HCT116 (cell line): ENCODE data around the gene HTR3E. TPM values are rescaled to one million over a fixed set of nuclear protein-coding genes. Genes with fewer than 3 reads are reported as not detected.

Experiments
- ATAC-seq: fragments of 200-7000 bp; cut with Tn5 transposase; 2 replicates; pipeline ENCODE4 v1.9.1; 2020; ENCODE audit warnings: mild to moderate bottlenecking, moderate library complexity
- BruUV-seq: library from RNA; stranded (reverse); fragments of 400-500 nt; replicated peaks from 2 replicates; lab custom pipeline; 2021; lab: Mats Ljungman, UMichigan
- CTCF ChIA-PET: fragments of 300-600 bp; sonication (Branson Sonifier 250); formaldehyde crosslinking; loops from one replicate; lab custom pipeline; 2021; ENCODE audit warnings: antibody characterized with exemption; lab: Charles Lee
- POLR2A ChIA-PET: fragments of 300-600, 350-600 bp; sonication (Branson Sonifier 250); formaldehyde crosslinking; loops from one replicate; lab custom pipeline; 2021; ENCODE audit warnings: antibody characterized with exemption; lab: Charles Lee
- RAD21 ChIA-PET, 2 experiments: fragments of 300-600 bp; sonication (Branson Sonifier 250); formaldehyde crosslinking; loops; one replicate each; lab custom pipeline; 2023; ENCODE audit warnings: low total read pairs in 2 of 2; ENCODE audit not compliant: uncharacterized antibody in 2 of 2, unreplicated experiment in 2 of 2, low non-redundant PET in 1 of 2; lab: Charles Lee
- DNase-seq: peaks from one replicate; pipeline ENCODE4 v3.0.0-alpha.2; 2010; ENCODE audit warnings: low read depth, low spot score
- H2AFZ ChIP-seq: fragments of 200-600 bp; shearing (Covaris generic), sonication (generic); 2 replicates; pipeline ENCODE4 v1.6.1; 2017; ENCODE audit warnings: low read depth, mixed run types, mixed read lengths, antibody characterized with exemption, low read length; ENCODE audit not compliant: poor library complexity, severe bottlenecking
- H3K27ac ChIP-seq: 2 replicates; pipeline ENCODE4 v1.5.1; 2012; ENCODE audit warnings: low read depth, low read length
- H3K27me3 ChIP-seq: fragments of 200-600 bp; sonication (generic); 2 replicates; pipeline ENCODE4 v1.6.1; 2016; ENCODE audit warnings: mixed run types, low read length, mixed read lengths; ENCODE audit not compliant: insufficient read depth
- H3K36me3 ChIP-seq, 2 experiments: fragments of 200-500 bp in 1 of 2; fragments of 200-600 bp in 1 of 2; sonication (Bioruptor generic) in 1 of 2; sonication (generic) in 1 of 2; 2 replicates each; pipeline versions ENCODE4 v1.5.1 to v1.6.1; 2014 to 2016; ENCODE audit warnings: low read length in 2 of 2, inconsistent platforms in 1 of 2, mixed read lengths in 1 of 2, mixed run types in 1 of 2; ENCODE audit not compliant: insufficient read depth in 2 of 2, control insufficient read depth in 1 of 2
- H3K4me1 ChIP-seq, 2 experiments: fragments of 200-600 bp in 1 of 2; sonication (generic) in 1 of 2; 2 replicates each; pipeline versions ENCODE4 v1.5.1 to v1.6.1; 2012 to 2017; ENCODE audit warnings: low read length in 2 of 2, inconsistent platforms in 1 of 2, mild to moderate bottlenecking in 1 of 2, mixed read lengths in 1 of 2, mixed run types in 1 of 2, moderate library complexity in 1 of 2; ENCODE audit not compliant: insufficient read depth in 2 of 2, control insufficient read depth in 1 of 2
- H3K4me2 ChIP-seq: fragments of 200-600 bp; sonication (generic); 2 replicates; pipeline ENCODE4 v1.6.1; 2017; ENCODE audit warnings: mixed run types, low read length, mixed read lengths
- H3K4me3 ChIP-seq, 2 experiments: fragments of 200-600 bp in 1 of 2; sonication (generic) in 1 of 2; replicated peaks in 1 of 2; 2 replicates each; pipeline ENCODE4 v1.5.1; 2011 to 2016; ENCODE audit warnings: low read length in 2 of 2, control low read depth in 1 of 2, low read depth in 1 of 2, mild to moderate bottlenecking in 1 of 2, mixed read lengths in 1 of 2, mixed run types in 1 of 2
- H3K79me2 ChIP-seq: fragments of 200-600 bp; sonication (generic); 2 replicates; pipeline ENCODE4 v1.6.1; 2017; ENCODE audit warnings: mild to moderate bottlenecking, mixed run types, low read length, moderate library complexity, mixed read lengths; ENCODE audit not compliant: insufficient read depth
- H3K9ac ChIP-seq: fragments of 200-600 bp; sonication (generic); 2 replicates; pipeline ENCODE4 v1.6.1; 2016; ENCODE audit warnings: low read length, mixed read lengths
- H3K9me2 ChIP-seq: fragments of 200-600 bp; sonication (generic), shearing (Covaris generic); 2 replicates; pipeline ENCODE4 v1.6.1; 2017; ENCODE audit warnings: mixed run types, mild to moderate bottlenecking, moderate library complexity; ENCODE audit not compliant: insufficient read depth
- H3K9me3 ChIP-seq, 2 experiments: fragments of 200-500 bp in 1 of 2; fragments of 200-600 bp in 1 of 2; sonication (Bioruptor generic) in 1 of 2; sonication (generic) in 1 of 2; 2 replicates each; pipeline ENCODE4 v1.6.1; 2014 to 2017; ENCODE audit warnings: low read length in 2 of 2, mixed read lengths in 2 of 2, inconsistent platforms in 1 of 2, low read depth in 1 of 2, mild to moderate bottlenecking in 1 of 2, mixed run types in 1 of 2, moderate library complexity in 1 of 2; ENCODE audit not compliant: control insufficient read depth in 1 of 2, insufficient read depth in 1 of 2
- H4K20me1 ChIP-seq: fragments of 200-600 bp; sonication (generic), shearing (Covaris generic); 2 replicates; pipeline ENCODE4 v1.6.1; 2017; ENCODE audit warnings: mixed run types, mild to moderate bottlenecking, moderate library complexity; ENCODE audit not compliant: insufficient read depth
- CBX3 ChIP-seq: IDR thresholded peaks from 2 replicates; pipeline ENCODE4 v1.6.1; 2012; ENCODE audit warnings: low read depth
- EGR1 ChIP-seq: IDR thresholded peaks from 2 replicates; pipeline ENCODE4 v1.6.1; 2012; ENCODE audit warnings: low read depth
- EZH2phosphoT487 ChIP-seq: fragments of 200-600 bp; IDR thresholded peaks from 2 replicates; pipeline ENCODE4 v1.6.1; 2018; ENCODE audit warnings: antibody characterized with exemption, borderline replicate concordance
- FOSL1 ChIP-seq: IDR thresholded peaks from 2 replicates; pipeline ENCODE4 v1.6.1; 2012; ENCODE audit warnings: low read depth
- RAD21 ChIP-seq: IDR thresholded peaks from 2 replicates; pipeline ENCODE4 v1.6.1; 2012; ENCODE audit warnings: low read depth, mild to moderate bottlenecking
- REST ChIP-seq: IDR thresholded peaks from 2 replicates; pipeline ENCODE4 v1.6.1; 2012; ENCODE audit warnings: low read depth
- SIN3A ChIP-seq: IDR thresholded peaks from 2 replicates; pipeline ENCODE4 v1.6.1; 2012; ENCODE audit warnings: low read depth
- SP1 ChIP-seq: IDR thresholded peaks from 2 replicates; pipeline ENCODE4 v1.6.1; 2012; ENCODE audit warnings: low read depth
- YY1 ChIP-seq: IDR thresholded peaks from 2 replicates; pipeline ENCODE4 v1.6.1; 2011; ENCODE audit warnings: low read length, low read depth, moderate library complexity, mild to moderate bottlenecking; ENCODE audit not compliant: insufficient replicate concordance; ENCODE audit errors: extremely low read depth
- ZBTB33 ChIP-seq: IDR thresholded peaks from 2 replicates; pipeline ENCODE4 v1.6.1; 2011; ENCODE audit warnings: mild to moderate bottlenecking, low read length, moderate library complexity; ENCODE audit not compliant: insufficient replicate concordance; ENCODE audit errors: extremely low read depth
- ZNF274 ChIP-seq: fragments of 200-500 bp; sonication (Bioruptor generic); IDR thresholded peaks from 2 replicates; pipeline ENCODE4 v1.6.1; 2014; ENCODE audit warnings: mild to moderate bottlenecking, low read depth, low read length, inconsistent platforms
- intact Hi-C: fragments of 100-400 bp; cut with micrococcal nuclease; formaldehyde crosslinking; loops from 2 replicates; pipeline ENCODE4 v1.10.0; 2022
- total RNA-seq: library from RNA; stranded (reverse); gene quantifications from one replicate; pipeline ENCODE4 v1.2.1, GENCODE V29; 2021; ENCODE audit not compliant: unreplicated experiment

Gene HTR3E
- total RNA-seq, 1 experiment from 2014 or later = not detected

- Histone ChIP-seq H3K79me2 (no peaks in the 10 kb centered on the region), H3K4me1 (no peaks in the 10 kb centered on the region), H3K9me2 (no peaks in the 10 kb centered on the region), H3K4me2 (no peak overlapping the region), H3K4me3 (no peak overlapping the region), H3K9ac (no peak overlapping the region), H3K27me3 (no peaks in the 10 kb centered on the region), H4K20me1 (no peaks in the 10 kb centered on the region), H3K9me3 (no peaks in the 10 kb centered on the region), H3K27ac (no peak overlapping the region), H2AFZ (no peak overlapping the region), H3K36me3 (no peaks in the 10 kb centered on the region)
- ChIA-PET RAD21 (no interaction called here), CTCF (no interaction called here), POLR2A (no interaction called here)
- DNase-seq (no peak), ATAC-seq (no peak)
- intact Hi-C loops = no loop called here
- TF ChIP-seq EZH2phosphoT487 (no peak), CBX3 (no peak), EGR1 (no peak), YY1 (no peak), REST (no peak), ZNF274 (no peak), SP1 (no peak), RAD21 (no peak), ZBTB33 (no peak), FOSL1 (no peak), SIN3A (no peak)
- no TSS peak for BruUV-seq
Measured at GRCh38 chr3:184066211-184066610, 30.7 kb upstream of the HTR3E start.
